Effector memory CD4-positive, alpha-beta T cell (primary cell): Measurements from ENCODE around the gene REV1.

Source experiments
- DNase-seq, 3 donors: peaks; one replicate each; pipeline ENCODE4 v3.0.0-alpha.2; 2020
- H3K27ac ChIP-seq: 2 replicates; pipeline ENCODE4 v1.7.0; 2013; ENCODE audit warnings: mild to moderate bottlenecking, low read length, moderate library complexity; ENCODE audit not compliant: insufficient read depth, poor library complexity, severe bottlenecking
- H3K27me3 ChIP-seq: replicated peaks from 2 replicates; pipeline ENCODE4 v1.7.0; 2013; ENCODE audit warnings: mild to moderate bottlenecking, low read length; ENCODE audit not compliant: insufficient read depth, control insufficient read depth, poor library complexity, severe bottlenecking
- H3K36me3 ChIP-seq: 2 replicates; pipeline ENCODE4 v1.7.0; 2013; ENCODE audit warnings: mild to moderate bottlenecking, low read length, moderate library complexity; ENCODE audit not compliant: control insufficient read depth, insufficient read depth
- H3K4me1 ChIP-seq: 2 replicates; pipeline ENCODE4 v1.7.0; 2013; ENCODE audit warnings: low read length, mild to moderate bottlenecking; ENCODE audit not compliant: control insufficient read depth, insufficient read depth, poor library complexity, severe bottlenecking
- H3K4me3 ChIP-seq: 2 replicates; pipeline ENCODE4 v1.7.0; 2013; ENCODE audit warnings: low read length, low read depth, mild to moderate bottlenecking; ENCODE audit not compliant: insufficient read depth, poor library complexity, severe bottlenecking
- H3K9me3 ChIP-seq: 2 replicates; pipeline ENCODE4 v1.7.0; 2013; ENCODE audit warnings: mild to moderate bottlenecking, low read length, moderate library complexity; ENCODE audit not compliant: control insufficient read depth

Gene REV1

GRCh38 chr2:99488539-99489062 lies 1.2 kb downstream of the REV1 start:
- Histone ChIP-seq H3K4me3 (peak overlapping the region; percentile 71), H3K36me3 (no peaks in the 10 kb centered on the region), H3K27ac (peak overlapping the region; percentile 83), H3K27me3 (no peaks in the 10 kb centered on the region), H3K9me3 (no peaks in the 10 kb centered on the region), H3K4me1 (peaks cover 3% of the 10 kb centered on the region)
- no peak for DNase-seq

GRCh38 chr2:99487906-99488305 lies 1.9 kb downstream of the REV1 start:
- H3K27me3 ChIP-seq = no peaks in the 10 kb centered on the region
- H3K4me3 ChIP-seq = no peak overlapping the region
- no peak for DNase-seq
- no peaks in the 10 kb centered on the region for H3K36me3 ChIP-seq
- no peak overlapping the region for H3K27ac ChIP-seq
- peaks cover 3% of the 10 kb centered on the region for H3K4me1 ChIP-seq
- H3K9me3 ChIP-seq = no peaks in the 10 kb centered on the region

- H3K27ac ChIP-seq = no peak overlapping the region
- no peak for DNase-seq
- no peaks in the 10 kb centered on the region for H3K27me3 ChIP-seq
- H3K4me1 ChIP-seq = peaks cover 3% of the 10 kb centered on the region
- no peak overlapping the region for H3K4me3 ChIP-seq
- no peaks in the 10 kb centered on the region for H3K36me3 ChIP-seq
- H3K9me3 ChIP-seq = no peaks in the 10 kb centered on the region
Measured at GRCh38 chr2:99485824-99486223, 4.0 kb downstream of the REV1 start.

- Histone ChIP-seq H3K9me3 (no peaks in the 10 kb centered on the region), H3K27ac (no peak overlapping the region), H3K4me1 (peaks cover under 1% of the 10 kb centered on the region), H3K27me3 (no peaks in the 10 kb centered on the region), H3K36me3 (no peaks in the 10 kb centered on the region), H3K4me3 (no peak overlapping the region)
- no peak for DNase-seq
Measured at GRCh38 chr2:99485411-99485810, 4.4 kb downstream of the REV1 start.

GRCh38 chr2:99484205-99484604 lies 5.6 kb downstream of the REV1 start:
- Histone ChIP-seq H3K36me3 (no peaks in the 10 kb centered on the region), H3K4me1 (no peaks in the 10 kb centered on the region), H3K27me3 (no peaks in the 10 kb centered on the region), H3K9me3 (no peaks in the 10 kb centered on the region), H3K27ac (no peak overlapping the region), H3K4me3 (no peak overlapping the region)
- DNase-seq = no peak

- H3K27me3 ChIP-seq = no peaks in the 10 kb centered on the region
- H3K4me1 ChIP-seq = no peaks in the 10 kb centered on the region
- no peaks in the 10 kb centered on the region for H3K9me3 ChIP-seq
- no peak overlapping the region for H3K27ac ChIP-seq
- H3K4me3 ChIP-seq = no peak overlapping the region
- DNase-seq = no peak
- H3K36me3 ChIP-seq = no peaks in the 10 kb centered on the region
Measured at GRCh38 chr2:99481941-99482340, 7.9 kb downstream of the REV1 start.

GRCh38 chr2:99481527-99481926 lies 8.3 kb downstream of the REV1 start:
- Histone ChIP-seq H3K4me1 (no peaks in the 10 kb centered on the region), H3K36me3 (no peaks in the 10 kb centered on the region), H3K4me3 (no peak overlapping the region), H3K27me3 (no peaks in the 10 kb centered on the region), H3K9me3 (no peaks in the 10 kb centered on the region), H3K27ac (no peak overlapping the region)
- DNase-seq = no peak

- DNase-seq = no peak
Measured at GRCh38 chr2:99480390-99480789, 9.4 kb downstream of the REV1 start.

GRCh38 chr2:99478632-99479031 lies 11.2 kb downstream of the REV1 start:
- DNase-seq = no peak
- Histone ChIP-seq H3K4me3 (no peak overlapping the region), H3K27me3 (no peaks in the 10 kb centered on the region), H3K9me3 (no peaks in the 10 kb centered on the region), H3K36me3 (no peaks in the 10 kb centered on the region), H3K27ac (no peak overlapping the region), H3K4me1 (no peaks in the 10 kb centered on the region)

More at GRCh38 chr2:99480390-99480789, 9.4 kb downstream of the REV1 start:
- H3K4me1 ChIP-seq = no peaks in the 10 kb centered on the region
- H3K4me3 ChIP-seq = no peak overlapping the region
- no peaks in the 10 kb centered on the region for H3K9me3 ChIP-seq
- H3K36me3 ChIP-seq = no peaks in the 10 kb centered on the region
- H3K27me3 ChIP-seq = no peaks in the 10 kb centered on the region
- H3K27ac ChIP-seq = no peak overlapping the region

- Histone ChIP-seq H3K4me1 (no peaks in the 10 kb centered on the region), H3K36me3 (no peaks in the 10 kb centered on the region)
Measured at GRCh38 chr2:99477054-99477453, 12.8 kb downstream of the REV1 start.

More at GRCh38 chr2:99477054-99477453, 12.8 kb downstream of the REV1 start:
- no peaks in the 10 kb centered on the region for H3K27me3 ChIP-seq
- no peaks in the 10 kb centered on the region for H3K9me3 ChIP-seq
- DNase-seq = no peak
- no peak overlapping the region for H3K27ac ChIP-seq
- no peak overlapping the region for H3K4me3 ChIP-seq
